Astrocyte (in vitro differentiated cells and primary cell): ENCODE results near the gene SLC19A1. TPM values are rescaled to one million over a fixed set of nuclear protein-coding genes. Genes with fewer than 3 reads are reported as not detected.

ENCODE experiments used
- DNase-seq: peaks from one replicate; pipeline ENCODE4 v3.0.0-alpha.2; 2010; ENCODE audit warnings: low read depth
- FAIRE-seq: peaks from 2 replicates; lab custom pipeline; 2011; peaks lifted over from hg19 to GRCh38; lab: Jason Lieb, UNC
- H2AFZ ChIP-seq: 2 replicates; pipeline ENCODE4 v1.6.0; 2012; ENCODE audit warnings: low read depth, low read length, inconsistent platforms
- H3K27ac ChIP-seq: 2 replicates; pipeline ENCODE4 v1.5.1; 2011; ENCODE audit warnings: low read depth, low read length, inconsistent platforms
- H3K27me3 ChIP-seq: 2 replicates; pipeline ENCODE4 v1.6.0; 2011; ENCODE audit warnings: low read length, inconsistent platforms; ENCODE audit not compliant: insufficient read depth
- H3K36me3 ChIP-seq: 2 replicates; pipeline ENCODE4 v1.5.1; 2011; ENCODE audit warnings: low read length, inconsistent platforms; ENCODE audit not compliant: insufficient read depth
- H3K4me1 ChIP-seq: 2 replicates; pipeline ENCODE4 v1.5.1; 2011; ENCODE audit warnings: low read length, inconsistent platforms; ENCODE audit not compliant: insufficient read depth
- H3K4me2 ChIP-seq: 2 replicates; pipeline ENCODE4 v1.6.0; 2012; ENCODE audit warnings: low read length, inconsistent platforms
- H3K4me3 ChIP-seq: 2 replicates; pipeline ENCODE4 v1.5.1; 2011; ENCODE audit warnings: low read depth, mild to moderate bottlenecking, low read length, inconsistent platforms; ENCODE audit not compliant: insufficient read depth
- H3K79me2 ChIP-seq: 2 replicates; pipeline ENCODE4 v1.6.0; 2012; ENCODE audit warnings: mild to moderate bottlenecking, low read length, inconsistent platforms; ENCODE audit not compliant: insufficient read depth
- H3K9ac ChIP-seq: 2 replicates; pipeline ENCODE4 v1.6.0; 2012; ENCODE audit warnings: mild to moderate bottlenecking, low read length, inconsistent platforms
- H3K9me3 ChIP-seq: 2 replicates; pipeline ENCODE4 v1.5.1; 2012; ENCODE audit warnings: low read depth, mild to moderate bottlenecking, low read length, inconsistent platforms; ENCODE audit not compliant: insufficient read depth
- H4K20me1 ChIP-seq: 2 replicates; pipeline ENCODE4 v1.6.0; 2012; ENCODE audit warnings: low read length, inconsistent platforms; ENCODE audit not compliant: insufficient read depth
- H3K27ac Mint-ChIP-seq: one replicate; pipeline ENCODE4 v1.8.0; 2021; ENCODE audit warnings: mild to moderate bottlenecking, mixed read lengths; ENCODE audit not compliant: unreplicated experiment
- H3K27me3 Mint-ChIP-seq: one replicate; pipeline ENCODE4 v1.8.0; 2021; ENCODE audit warnings: low read depth, mixed read lengths; ENCODE audit not compliant: unreplicated experiment
- H3K36me3 Mint-ChIP-seq: one replicate; pipeline ENCODE4 v1.8.0; 2021; ENCODE audit warnings: low read depth, mixed read lengths; ENCODE audit not compliant: unreplicated experiment
- H3K4me1 Mint-ChIP-seq: one replicate; pipeline ENCODE4 v1.8.0; 2021; ENCODE audit warnings: low read depth, mixed read lengths; ENCODE audit not compliant: unreplicated experiment
- H3K4me3 Mint-ChIP-seq: one replicate; pipeline ENCODE4 v1.8.0; 2021; ENCODE audit warnings: mild to moderate bottlenecking, moderate library complexity, mixed read lengths; ENCODE audit not compliant: unreplicated experiment
- H3K9me3 Mint-ChIP-seq: one replicate; pipeline ENCODE4 v1.8.0; 2021; ENCODE audit warnings: mild to moderate bottlenecking, mixed read lengths; ENCODE audit not compliant: unreplicated experiment
- CTCF ChIP-seq: IDR thresholded peaks from 2 replicates; pipeline ENCODE4 v1.5.1; 2011; ENCODE audit warnings: low read depth, mild to moderate bottlenecking, inconsistent platforms, low read length, moderate library complexity; ENCODE audit not compliant: insufficient read depth
- EZH2 ChIP-seq: IDR thresholded peaks from 2 replicates; pipeline ENCODE4 v1.6.1; 2012; ENCODE audit warnings: mild to moderate bottlenecking, low read length, inconsistent platforms; ENCODE audit not compliant: insufficient read depth
- total RNA-seq: library from RNA; stranded (reverse); gene quantifications from 2 replicates; pipeline ENCODE4 v1.2.1, GENCODE V29; 2021

Gene SLC19A1
- total RNA-seq, 1 donor from 2014 or later, result 11.7 TPM

GRCh38 chr21:45525153-45525909, 16.9 kb downstream of the SLC19A1 start:
- Mint-ChIP-seq H3K27me3 (no peaks in the 10 kb centered on the region), H3K36me3 (peaks cover 6% of the 10 kb centered on the region), H3K27ac (no peak overlapping the region), H3K9me3 (no peaks in the 10 kb centered on the region), H3K4me3 (no peak overlapping the region), H3K4me1 (no peaks in the 10 kb centered on the region)
- Histone ChIP-seq H3K79me2 (no peaks in the 10 kb centered on the region), H3K4me1 (no peaks in the 10 kb centered on the region), H4K20me1 (peaks cover 8% of the 10 kb centered on the region), H3K9ac (no peak overlapping the region), H3K9me3 (peaks cover 3% of the 10 kb centered on the region), H3K36me3 (peaks cover 11% of the 10 kb centered on the region), H3K4me2 (no peak overlapping the region), H3K4me3 (no peak overlapping the region), H3K27ac (no peak overlapping the region), H3K27me3 (no peaks in the 10 kb centered on the region), H2AFZ (no peak overlapping the region)
- DNase-seq (no peak), FAIRE-seq (no peak)
- TF ChIP-seq EZH2, result no peak
- TF ChIP-seq CTCF, result no peak

GRCh38 chr21:45524756-45525152, 17.5 kb downstream of the SLC19A1 start:
- H3K27me3 Mint-ChIP-seq, result no peaks in the 10 kb centered on the region

More at GRCh38 chr21:45524756-45525152, 17.5 kb downstream of the SLC19A1 start:
- peaks cover 6% of the 10 kb centered on the region for H4K20me1 ChIP-seq
- H3K36me3 ChIP-seq, result peaks cover 7% of the 10 kb centered on the region
- peaks cover 3% of the 10 kb centered on the region for H3K9me3 ChIP-seq
- no peaks in the 10 kb centered on the region for H3K4me1 Mint-ChIP-seq
- DNase-seq (no peak), FAIRE-seq (no peak)
- H3K27ac ChIP-seq, result no peak overlapping the region
- H3K79me2 ChIP-seq, result no peaks in the 10 kb centered on the region
- H3K4me1 ChIP-seq, result no peaks in the 10 kb centered on the region
- TF ChIP-seq CTCF (no peak), EZH2 (no peak)
- H2AFZ ChIP-seq, result no peak overlapping the region
- no peaks in the 10 kb centered on the region for H3K27me3 ChIP-seq
- H3K4me3 Mint-ChIP-seq, result no peak overlapping the region
- H3K27ac Mint-ChIP-seq, result no peak overlapping the region
- H3K4me3 ChIP-seq, result no peak overlapping the region
- no peak overlapping the region for H3K9ac ChIP-seq
- H3K9me3 Mint-ChIP-seq, result no peaks in the 10 kb centered on the region
- no peak overlapping the region for H3K4me2 ChIP-seq
- peaks cover 9% of the 10 kb centered on the region for H3K36me3 Mint-ChIP-seq
